Measurements from ENCODE around the gene C4BPB. TPM values are rescaled to one million over a fixed set of nuclear protein-coding genes. Genes with fewer than 3 reads are reported as not detected.

C4BPB gene
- total and polyA plus RNA-seq, 2 experiments from 2014 or later: not detected

DNA sequence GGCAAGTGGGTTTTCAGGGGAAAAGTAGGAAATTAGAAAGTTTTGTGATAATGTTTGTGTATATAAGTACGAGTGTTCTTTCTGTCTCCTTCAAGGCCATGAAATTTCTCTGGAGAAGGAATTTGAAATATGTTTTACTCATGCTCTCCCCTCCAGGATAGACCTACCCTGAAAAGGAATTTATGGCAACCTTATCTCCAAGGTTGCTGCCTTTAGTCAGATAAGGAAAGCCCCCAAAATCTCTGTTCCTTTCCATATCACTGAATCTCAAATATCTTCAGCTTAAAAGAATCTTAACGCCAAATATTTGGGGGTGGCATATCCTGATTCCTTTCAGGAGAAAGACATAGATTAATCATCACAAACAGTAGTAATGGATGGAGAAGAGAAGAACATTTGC is 499 bp upstream of the C4BPB start:
- H3K27me3 ChIP-seq (replicated peaks; ENCODE audit: insufficient read depth): peaks cover 13% of the 10 kb centered on the region
- 0 out of 2 replicates have a peak, but pooled peaks cover 3% of the 10 kb centered on the region for H3K4me1 ChIP-seq (ENCODE audit: insufficient read depth)
- no peak for TF ChIP-seq EZH2phosphoT487 (IDR thresholded peaks at IDR 0.05; ENCODE audit: insufficient read depth, low read depth)
- TF ChIP-seq EZH2 (IDR thresholded peaks at IDR 0.05; ENCODE audit: insufficient read depth, poor library complexity, severe bottlenecking): no peak
- no peak overlapping the region for H3K4me2 ChIP-seq (ENCODE audit: unreplicated experiment)
- H4K20me1 ChIP-seq (ENCODE audit: insufficient read depth): no peaks in the 10 kb centered on the region
- no peaks in the 10 kb centered on the region for H3F3A ChIP-seq (ENCODE audit: insufficient read depth)
- no peaks in the 10 kb centered on the region for H3K9me2 ChIP-seq (ENCODE audit: insufficient read depth)
- WGBS, 2 experiments (ENCODE audit: low coverage in 1 of 2, low lambda C conversion rate in 2 of 2, missing lambda C conversion rate in 2 of 2): 67 to 71% methylated on average over 2 of the region's 2 CpGs
- H2AFZ ChIP-seq: no peak overlapping the region
- H3K4me3 ChIP-seq: no peak overlapping the region
- no peaks in the 10 kb centered on the region for H3K9me3 ChIP-seq (ENCODE audit: low read depth)
- DNase-seq: no peak
- in situ Hi-C loops (cut with MboI): loop anchor here (5.0 kb wide), 1 partner anchor 329 kb away; no protein-coding TSS in a partner anchor
- H3K36me3 ChIP-seq (ENCODE audit: low read depth): no peaks in the 10 kb centered on the region
- no peaks in the 10 kb centered on the region for H3K79me2 ChIP-seq (ENCODE audit: insufficient read depth)
- H3K27ac ChIP-seq: no peak overlapping the region
- H3K9ac ChIP-seq: no peak overlapping the region

DNA sequence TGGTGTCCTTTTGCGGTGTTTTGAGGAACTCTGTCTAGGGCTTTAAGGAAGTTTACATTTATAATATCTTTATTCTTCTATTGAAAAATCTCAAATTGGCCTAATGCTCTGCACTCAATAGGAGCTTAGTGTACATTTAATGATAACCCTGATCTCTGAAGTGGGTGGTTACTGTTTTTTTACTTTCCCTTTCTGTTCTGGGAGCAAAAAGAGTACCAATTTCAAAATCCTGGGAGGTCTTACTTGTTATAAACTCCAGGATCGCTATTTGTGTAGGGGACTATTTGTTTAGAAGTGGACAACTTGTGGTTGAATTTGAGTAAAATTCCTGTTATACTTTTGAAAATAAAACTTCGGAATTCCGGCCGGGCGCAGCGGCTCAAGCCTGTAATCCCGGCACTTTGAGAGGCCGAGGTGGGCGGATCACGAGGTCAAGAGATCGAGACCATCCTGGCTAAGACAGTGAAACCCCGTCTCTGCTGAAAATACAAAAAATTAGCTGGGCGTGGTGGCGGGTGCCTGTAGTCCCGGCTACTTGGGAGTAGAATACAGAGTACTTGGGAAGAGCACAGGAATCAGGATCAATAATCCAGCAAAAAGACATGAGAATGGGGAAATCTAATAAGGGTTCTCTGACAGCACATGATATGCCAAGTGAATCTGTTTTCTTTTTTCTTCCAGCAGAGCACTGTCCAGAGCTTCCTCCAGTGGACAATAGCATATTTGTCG is 1.1 kb downstream of the C4BPB start:
- Histone ChIP-seq H4K20me1 (ENCODE audit: insufficient read depth) (no peaks in the 10 kb centered on the region), H3K79me2 (ENCODE audit: insufficient read depth) (no peaks in the 10 kb centered on the region), H3K9ac (no peak overlapping the region), H3K9me2 (ENCODE audit: insufficient read depth) (no peaks in the 10 kb centered on the region), H3K4me2 (ENCODE audit: unreplicated experiment) (no peak overlapping the region), H3K4me1 (ENCODE audit: insufficient read depth) (no peaks in the 10 kb centered on the region), H3K27ac (no peak overlapping the region), H2AFZ (no peak overlapping the region), H3F3A (ENCODE audit: insufficient read depth) (no peaks in the 10 kb centered on the region), H3K36me3 (ENCODE audit: low read depth) (no peaks in the 10 kb centered on the region), H3K9me3 (ENCODE audit: low read depth) (no peaks in the 10 kb centered on the region), H3K4me3 (no peak overlapping the region), H3K27me3 (replicated peaks; ENCODE audit: insufficient read depth) (peaks cover 9% of the 10 kb centered on the region)
- DNase-seq: no peak
- TF ChIP-seq EZH2phosphoT487 (IDR thresholded peaks at IDR 0.05; ENCODE audit: insufficient read depth, low read depth) (no peak), EZH2 (IDR thresholded peaks at IDR 0.05; ENCODE audit: insufficient read depth, poor library complexity, severe bottlenecking) (no peak)
- WGBS, 2 experiments (ENCODE audit: low coverage in 1 of 2, low lambda C conversion rate in 2 of 2, missing lambda C conversion rate in 2 of 2): 85 to 92% methylated on average over 17 of the region's 17 CpGs
- in situ Hi-C loops (cut with MboI): loop anchor here (5.0 kb wide), 1 partner anchor 328 kb away; no protein-coding TSS in a partner anchor

DNA sequence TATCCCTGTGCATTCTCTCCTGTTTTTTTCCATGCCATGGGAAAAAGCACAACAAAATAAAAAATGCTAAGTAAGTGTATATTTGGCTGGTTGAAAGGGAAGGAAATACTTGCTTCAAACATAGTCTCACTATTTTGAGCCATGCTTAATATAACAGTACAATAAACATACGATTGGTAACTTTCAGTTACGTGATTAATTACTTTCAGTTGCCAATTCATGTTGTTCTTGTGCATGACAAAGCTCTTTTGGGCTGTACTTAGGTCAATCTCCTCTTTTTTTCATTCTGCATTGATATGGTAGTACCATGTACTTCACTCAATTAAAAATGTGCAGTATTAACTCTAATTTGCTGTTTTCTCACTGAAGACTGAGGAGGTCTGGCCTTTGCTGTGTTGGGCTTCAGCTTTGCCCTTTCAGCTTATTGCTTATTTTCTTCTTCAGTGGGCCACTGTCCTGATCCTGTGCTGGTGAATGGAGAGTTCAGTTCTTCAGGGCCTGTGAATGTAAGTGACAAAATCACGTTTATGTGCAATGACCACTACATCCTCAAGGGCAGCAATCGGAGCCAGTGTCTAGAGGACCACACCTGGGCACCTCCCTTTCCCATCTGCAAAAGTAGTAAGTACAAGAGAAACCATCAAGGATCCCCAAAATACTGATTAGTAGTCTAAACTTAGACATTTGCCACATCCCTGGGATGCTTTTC is 2.7 kb downstream of the C4BPB start:
- Histone ChIP-seq H2AFZ (no peak overlapping the region), H3K4me2 (ENCODE audit: unreplicated experiment) (no peak overlapping the region), H3K27me3 (replicated peaks; ENCODE audit: insufficient read depth) (peaks cover 8% of the 10 kb centered on the region), H3K9ac (no peak overlapping the region), H3K79me2 (ENCODE audit: insufficient read depth) (no peaks in the 10 kb centered on the region), H3K9me3 (ENCODE audit: low read depth) (no peaks in the 10 kb centered on the region), H4K20me1 (ENCODE audit: insufficient read depth) (no peaks in the 10 kb centered on the region), H3K9me2 (ENCODE audit: insufficient read depth) (no peaks in the 10 kb centered on the region), H3F3A (ENCODE audit: insufficient read depth) (no peaks in the 10 kb centered on the region), H3K27ac (no peak overlapping the region), H3K4me1 (ENCODE audit: insufficient read depth) (no peaks in the 10 kb centered on the region), H3K36me3 (ENCODE audit: low read depth) (no peaks in the 10 kb centered on the region), H3K4me3 (no peak overlapping the region)
- in situ Hi-C loops (cut with MboI): no loop called here
- WGBS, 2 experiments (ENCODE audit: low coverage in 1 of 2, low lambda C conversion rate in 2 of 2, missing lambda C conversion rate in 2 of 2): 72 to 80% methylated on average over 4 of the region's 4 CpGs
- no peak for TF ChIP-seq EZH2phosphoT487 (IDR thresholded peaks at IDR 0.05; ENCODE audit: insufficient read depth, low read depth)
- no peak for TF ChIP-seq EZH2 (IDR thresholded peaks at IDR 0.05; ENCODE audit: insufficient read depth, poor library complexity, severe bottlenecking)
- DNase-seq: no peak

DNA sequence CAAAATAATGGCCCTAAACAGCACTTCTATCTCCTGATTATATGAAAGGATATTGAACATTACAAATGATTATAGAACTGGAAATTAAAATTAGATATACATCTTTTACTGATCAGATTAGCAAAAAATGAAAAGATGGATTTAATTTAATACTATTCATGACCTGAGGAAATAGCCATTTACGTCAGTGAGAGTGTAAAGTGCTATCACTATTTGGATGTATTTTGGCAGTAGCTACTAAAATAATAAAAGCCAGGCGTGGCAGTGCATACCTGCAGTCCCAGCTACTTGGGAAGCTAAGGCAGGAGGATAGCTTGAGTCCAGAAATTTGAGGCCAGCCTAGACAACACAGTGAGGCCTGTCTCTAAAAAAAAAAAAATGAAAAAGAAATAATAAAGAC is 5.3 kb downstream of the C4BPB start:
- Histone ChIP-seq H3K9me2 (ENCODE audit: insufficient read depth) (no peaks in the 10 kb centered on the region), H3K4me3 (no peak overlapping the region), H3K9ac (no peak overlapping the region), H2AFZ (no peak overlapping the region), H3K36me3 (ENCODE audit: low read depth) (no peaks in the 10 kb centered on the region), H3K27me3 (replicated peaks; ENCODE audit: insufficient read depth) (no peaks in the 10 kb centered on the region; the same call in 1 of the 2 replicates), H3K27ac (no peak overlapping the region), H4K20me1 (ENCODE audit: insufficient read depth) (no peaks in the 10 kb centered on the region), H3K4me2 (ENCODE audit: unreplicated experiment) (no peak overlapping the region), H3K4me1 (ENCODE audit: insufficient read depth) (no peaks in the 10 kb centered on the region), H3K79me2 (ENCODE audit: insufficient read depth) (no peaks in the 10 kb centered on the region), H3F3A (ENCODE audit: insufficient read depth) (no peaks in the 10 kb centered on the region), H3K9me3 (ENCODE audit: low read depth) (no peaks in the 10 kb centered on the region)
- no peak for TF ChIP-seq EZH2phosphoT487 (IDR thresholded peaks at IDR 0.05; ENCODE audit: insufficient read depth, low read depth)
- no peak for TF ChIP-seq EZH2 (IDR thresholded peaks at IDR 0.05; ENCODE audit: insufficient read depth, poor library complexity, severe bottlenecking)
- WGBS, 2 experiments (ENCODE audit: low coverage in 1 of 2, low lambda C conversion rate in 2 of 2, missing lambda C conversion rate in 2 of 2): 19 to 24% methylated on average over 2 of the region's 2 CpGs
- in situ Hi-C loops (cut with MboI): no loop called here
- no peak for DNase-seq

All from GM23248 (cell line).